DOHH2 (cell line): ENCODE measurements around the gene CA5A.

Source experiments
- H3F3A ChIP-seq: fragments of 200-600 bp; sonication (generic), shearing (Covaris generic); 2 replicates; pipeline ENCODE4 v1.6.0; 2016; ENCODE audit warnings: antibody characterized with exemption, mild to moderate bottlenecking; ENCODE audit not compliant: control insufficient read depth, insufficient read depth
- H3K27ac ChIP-seq: fragments of 200-600 bp; sonication (generic); 2 replicates; pipeline ENCODE4 v1.5.1; 2014; ENCODE audit warnings: low read depth, mild to moderate bottlenecking, low read length, moderate library complexity
- H3K27me3 ChIP-seq: fragments of 200-600 bp; sonication (generic); 2 replicates; pipeline ENCODE4 v1.6.1; 2014; ENCODE audit warnings: mild to moderate bottlenecking, low read length, mixed read lengths; ENCODE audit not compliant: control insufficient read depth
- H3K36me3 ChIP-seq: fragments of 200-600 bp; sonication (generic); 2 replicates; pipeline ENCODE4 v1.6.1; 2014; ENCODE audit warnings: mild to moderate bottlenecking, low read length, moderate library complexity, mixed read lengths; ENCODE audit not compliant: control insufficient read depth
- H3K4me1 ChIP-seq: fragments of 200-600 bp; sonication (generic); 2 replicates; pipeline ENCODE4 v1.6.1; 2014; ENCODE audit warnings: mild to moderate bottlenecking, low read length, mixed read lengths; ENCODE audit not compliant: control insufficient read depth
- H3K4me2 ChIP-seq: fragments of 200-600 bp; sonication (generic); 2 replicates; pipeline ENCODE4 v1.6.0; 2014; ENCODE audit warnings: mild to moderate bottlenecking, low read length, moderate library complexity
- H3K4me3 ChIP-seq: fragments of 200-600 bp; sonication (generic); 2 replicates; pipeline ENCODE4 v1.5.1; 2014; ENCODE audit warnings: mild to moderate bottlenecking, low read length, mixed read lengths
- H3K79me2 ChIP-seq: fragments of 200-600 bp; sonication (generic); 2 replicates; pipeline ENCODE4 v1.6.1; 2014; ENCODE audit warnings: mild to moderate bottlenecking, low read length, mixed read lengths; ENCODE audit not compliant: control insufficient read depth
- H3K9me2 ChIP-seq: fragments of 200-600 bp; sonication (generic); replicated peaks from 2 replicates; pipeline ENCODE4 v1.6.1; 2014; ENCODE audit warnings: mild to moderate bottlenecking, low read length, mixed read lengths; ENCODE audit not compliant: control insufficient read depth
- H3K9me3 ChIP-seq: fragments of 200-600 bp; sonication (generic); 2 replicates; pipeline ENCODE4 v1.6.1; 2014; ENCODE audit warnings: antibody characterized with exemption, low read length, mixed read lengths; ENCODE audit not compliant: control insufficient read depth, insufficient read depth
- H4K20me1 ChIP-seq: fragments of 200-600 bp; sonication (generic); 2 replicates; pipeline ENCODE4 v1.6.0; 2014; ENCODE audit warnings: low read depth, mild to moderate bottlenecking, antibody characterized with exemption, low read length, moderate library complexity; ENCODE audit not compliant: control insufficient read depth, insufficient read depth
- EZH2phosphoT487 ChIP-seq: fragments of 200-600 bp; sonication (generic); IDR thresholded peaks from 2 replicates; pipeline ENCODE4 v1.6.1; 2017; ENCODE audit warnings: borderline replicate concordance, mild to moderate bottlenecking, antibody characterized with exemption, low read length, moderate library complexity, mixed read lengths
- TF ChIP-seq, protein P1 (sequence below): fragments of 200-600 bp; sonication (generic); IDR thresholded peaks from one replicate; pipeline ENCODE4 v1.5.1; 2014; ENCODE audit warnings: antibody characterized with exemption, mild to moderate bottlenecking, low read depth, low read length; ENCODE audit not compliant: poor library complexity, severe bottlenecking

The CA5A gene

DNA sequence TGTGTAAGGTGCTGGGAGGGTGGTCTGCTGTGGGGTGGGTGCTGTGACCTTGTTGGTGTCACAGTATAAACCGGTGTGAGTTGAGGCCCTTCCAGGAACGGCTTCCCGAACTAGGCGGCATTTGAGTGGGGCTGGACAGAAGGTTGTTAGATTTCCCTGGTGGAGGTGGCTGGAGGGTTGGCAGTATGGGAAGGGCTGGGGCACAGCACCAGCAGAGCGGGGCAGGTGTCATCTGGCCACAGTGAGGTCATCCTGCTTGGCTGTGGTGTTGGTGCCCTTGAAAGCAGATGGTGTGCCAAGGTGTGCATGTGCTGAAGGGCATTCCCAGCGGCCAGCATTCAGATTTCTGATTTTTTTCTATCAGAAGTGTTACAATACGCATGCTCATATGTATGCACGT is 43.0 kb upstream of the CA5A start:
- H3K9me2 ChIP-seq: no peaks in the 10 kb centered on the region
- no peaks in the 10 kb centered on the region for H3K27me3 ChIP-seq
- no peak overlapping the region for H3K4me2 ChIP-seq
- H3K4me3 ChIP-seq: no peak overlapping the region
- peaks cover 38% of the 10 kb centered on the region for H3K36me3 ChIP-seq
- TF ChIP-seq, protein P1, sequence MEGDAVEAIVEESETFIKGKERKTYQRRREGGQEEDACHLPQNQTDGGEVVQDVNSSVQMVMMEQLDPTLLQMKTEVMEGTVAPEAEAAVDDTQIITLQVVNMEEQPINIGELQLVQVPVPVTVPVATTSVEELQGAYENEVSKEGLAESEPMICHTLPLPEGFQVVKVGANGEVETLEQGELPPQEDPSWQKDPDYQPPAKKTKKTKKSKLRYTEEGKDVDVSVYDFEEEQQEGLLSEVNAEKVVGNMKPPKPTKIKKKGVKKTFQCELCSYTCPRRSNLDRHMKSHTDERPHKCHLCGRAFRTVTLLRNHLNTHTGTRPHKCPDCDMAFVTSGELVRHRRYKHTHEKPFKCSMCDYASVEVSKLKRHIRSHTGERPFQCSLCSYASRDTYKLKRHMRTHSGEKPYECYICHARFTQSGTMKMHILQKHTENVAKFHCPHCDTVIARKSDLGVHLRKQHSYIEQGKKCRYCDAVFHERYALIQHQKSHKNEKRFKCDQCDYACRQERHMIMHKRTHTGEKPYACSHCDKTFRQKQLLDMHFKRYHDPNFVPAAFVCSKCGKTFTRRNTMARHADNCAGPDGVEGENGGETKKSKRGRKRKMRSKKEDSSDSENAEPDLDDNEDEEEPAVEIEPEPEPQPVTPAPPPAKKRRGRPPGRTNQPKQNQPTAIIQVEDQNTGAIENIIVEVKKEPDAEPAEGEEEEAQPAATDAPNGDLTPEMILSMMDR: no peak
- TF ChIP-seq EZH2phosphoT487: no peak
- H4K20me1 ChIP-seq: no peaks in the 10 kb centered on the region; the same call in 1 of the 2 replicates
- H3K27ac ChIP-seq: no peak overlapping the region
- H3K4me1 ChIP-seq: no peaks in the 10 kb centered on the region
- H3F3A ChIP-seq: no peaks in the 10 kb centered on the region
- no peaks in the 10 kb centered on the region for H3K9me3 ChIP-seq
- H3K79me2 ChIP-seq: peaks cover 20% of the 10 kb centered on the region

DNA sequence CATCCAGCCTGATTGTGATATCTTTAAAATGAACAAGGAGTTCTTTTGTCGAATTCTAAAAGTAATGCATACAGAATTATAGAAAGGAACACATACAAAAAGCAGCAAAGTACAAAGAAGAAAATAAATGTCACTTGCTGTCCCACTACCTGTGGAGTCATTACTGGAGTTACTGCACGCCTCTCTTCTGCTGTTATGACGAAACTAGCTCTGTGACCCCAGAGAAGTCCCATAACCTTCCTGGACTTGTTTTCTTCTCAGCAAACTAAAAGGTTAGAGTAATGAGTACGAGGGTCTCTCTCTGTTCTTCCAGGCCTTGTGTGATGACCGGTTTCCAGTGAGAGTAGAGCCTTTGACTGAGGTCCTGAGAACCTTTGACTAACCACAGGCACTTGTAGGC is 41.8 kb upstream of the CA5A start:
- Histone ChIP-seq H3K4me1 (no peaks in the 10 kb centered on the region), H3K79me2 (peaks cover 33% of the 10 kb centered on the region), H3K4me2 (no peak overlapping the region), H3F3A (no peaks in the 10 kb centered on the region), H3K27me3 (no peaks in the 10 kb centered on the region), H3K36me3 (peaks cover 34% of the 10 kb centered on the region), H3K9me2 (no peaks in the 10 kb centered on the region), H3K27ac (no peak overlapping the region), H4K20me1 (no peaks in the 10 kb centered on the region; the same call in 1 of the 2 replicates), H3K4me3 (no peak overlapping the region), H3K9me3 (no peaks in the 10 kb centered on the region)
- TF ChIP-seq, protein P1: no peak
- no peak for TF ChIP-seq EZH2phosphoT487

DNA sequence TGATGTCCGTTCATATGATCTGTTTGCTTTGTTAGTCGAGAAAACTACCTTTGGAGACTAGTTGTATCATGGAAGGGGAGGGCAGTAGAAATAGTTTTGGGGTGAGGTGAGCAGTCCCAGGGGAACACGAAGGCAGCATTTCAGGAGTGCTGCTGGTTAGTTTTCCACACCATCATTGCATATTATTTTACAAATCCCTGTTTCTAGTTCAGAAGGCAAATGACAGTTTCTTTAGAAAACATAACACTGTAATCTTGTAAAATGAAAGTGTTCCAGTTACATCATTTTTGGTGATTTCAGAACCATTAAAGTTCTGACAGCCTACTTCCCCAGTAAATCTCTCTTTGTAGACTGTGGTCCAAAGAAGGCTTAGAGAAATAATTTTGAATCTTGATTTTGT is 40.3 kb upstream of the CA5A start:
- Histone ChIP-seq H3K27ac (no peak overlapping the region), H3K4me3 (no peak overlapping the region)
- no peak for TF ChIP-seq EZH2phosphoT487
- TF ChIP-seq, protein P1: no peak

DNA sequence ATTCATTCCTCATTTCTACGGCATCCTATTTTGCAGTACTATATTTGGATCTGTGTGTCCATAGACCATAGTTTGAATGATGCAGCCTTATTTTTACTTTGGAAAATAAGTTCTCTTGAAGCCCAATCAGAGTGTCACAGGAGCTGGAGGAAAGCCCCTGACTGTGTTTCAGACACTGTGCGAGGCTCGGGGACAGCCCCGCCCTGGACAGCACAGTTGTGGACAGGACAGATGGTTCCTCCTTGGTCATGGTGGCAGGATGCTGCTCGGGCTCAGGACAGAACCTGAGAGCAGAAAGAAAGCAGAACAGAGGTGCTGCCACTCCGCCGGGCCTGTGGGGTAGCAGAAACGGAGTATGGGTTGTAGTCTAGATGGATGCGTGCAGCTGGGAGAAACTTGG is 37.8 kb upstream of the CA5A start:
- TF ChIP-seq, protein P1: no peak
- TF ChIP-seq EZH2phosphoT487: no peak
- Histone ChIP-seq H4K20me1 (no peaks in the 10 kb centered on the region; the same call in 1 of the 2 replicates), H3K27me3 (no peaks in the 10 kb centered on the region), H3F3A (no peaks in the 10 kb centered on the region), H3K79me2 (peaks cover 72% of the 10 kb centered on the region), H3K36me3 (peaks cover 18% of the 10 kb centered on the region; the same call in 1 of the 2 replicates), H3K4me2 (no peak overlapping the region), H3K4me3 (no peak overlapping the region), H3K4me1 (no peaks in the 10 kb centered on the region), H3K27ac (no peak overlapping the region), H3K9me2 (no peaks in the 10 kb centered on the region), H3K9me3 (no peaks in the 10 kb centered on the region)

More for the DNA sequence above, 40.3 kb upstream of the CA5A start:
- H3K36me3 ChIP-seq: peaks cover 26% of the 10 kb centered on the region
- no peaks in the 10 kb centered on the region for H3K4me1 ChIP-seq
- no peak overlapping the region for H3K4me2 ChIP-seq
- no peaks in the 10 kb centered on the region for H3K27me3 ChIP-seq
- H3F3A ChIP-seq: no peaks in the 10 kb centered on the region
- no peaks in the 10 kb centered on the region for H3K9me2 ChIP-seq
- H4K20me1 ChIP-seq: no peaks in the 10 kb centered on the region; the same call in 1 of the 2 replicates
- no peaks in the 10 kb centered on the region for H3K9me3 ChIP-seq
- H3K79me2 ChIP-seq: peaks cover 47% of the 10 kb centered on the region
